Placental epithelial cell (primary cell): ENCODE measurements around the gene SIRPG. TPM values are rescaled to one million over a fixed set of nuclear protein-coding genes. Genes with fewer than 3 reads are reported as not detected.

ENCODE experiments used
- small RNA-seq: library from RNA; depleted of rRNA; stranded (forward); fragments of <200 nt; gene quantifications from one replicate; pipeline ENCODE3, GENCODE V24; 2012
- total RNA-seq: library from RNA; depleted of rRNA; stranded (reverse); fragments of >200 nt; gene quantifications from 2 replicates; pipeline ENCODE4 v1.2.3, GENCODE V29; 2012

Gene SIRPG
- total RNA-seq: not detected in 2 replicates

DNA sequence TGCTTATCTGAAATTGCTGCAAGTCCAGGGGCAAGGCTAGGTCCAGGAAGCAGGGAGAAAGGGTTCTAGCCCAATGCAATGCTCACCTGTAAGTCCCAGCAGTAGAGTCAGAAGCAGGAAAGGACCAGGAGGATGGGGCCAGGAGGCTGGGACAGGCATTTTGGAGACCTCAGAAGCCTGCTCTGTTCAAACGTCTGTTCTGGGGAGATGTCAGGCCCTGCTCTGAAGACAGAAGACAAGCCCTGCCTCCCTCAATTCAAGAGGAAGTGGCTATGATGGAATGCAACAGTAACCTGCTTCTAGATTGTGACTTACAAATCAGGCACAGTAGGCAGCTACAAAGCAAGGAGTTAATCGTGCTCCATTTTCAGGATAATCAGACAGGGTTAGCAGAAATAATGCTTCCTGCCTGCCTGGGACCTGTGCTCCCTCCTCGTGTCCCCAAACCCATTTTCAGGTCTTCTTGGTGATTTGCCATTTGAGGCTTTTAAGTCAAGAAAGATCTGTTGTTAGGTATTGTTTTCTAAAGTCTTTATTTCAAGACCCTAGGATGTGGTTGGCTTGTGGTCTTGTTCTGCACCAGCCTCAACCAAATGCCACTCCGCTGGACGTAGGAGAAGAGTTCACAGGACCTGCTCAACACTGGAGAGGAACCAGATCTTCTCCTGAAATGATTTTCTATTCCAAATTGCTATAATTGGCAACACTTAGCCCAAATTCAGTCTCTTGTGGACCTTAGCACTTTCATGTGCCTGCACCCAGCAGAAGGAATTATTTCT is at the start of gene SIRPG:
TSS of gene SIRPG (minus strand) at position 224 of the 779 bp plus-strand sequence. CDS start at position 159, 65 bp downstream.

DNA sequence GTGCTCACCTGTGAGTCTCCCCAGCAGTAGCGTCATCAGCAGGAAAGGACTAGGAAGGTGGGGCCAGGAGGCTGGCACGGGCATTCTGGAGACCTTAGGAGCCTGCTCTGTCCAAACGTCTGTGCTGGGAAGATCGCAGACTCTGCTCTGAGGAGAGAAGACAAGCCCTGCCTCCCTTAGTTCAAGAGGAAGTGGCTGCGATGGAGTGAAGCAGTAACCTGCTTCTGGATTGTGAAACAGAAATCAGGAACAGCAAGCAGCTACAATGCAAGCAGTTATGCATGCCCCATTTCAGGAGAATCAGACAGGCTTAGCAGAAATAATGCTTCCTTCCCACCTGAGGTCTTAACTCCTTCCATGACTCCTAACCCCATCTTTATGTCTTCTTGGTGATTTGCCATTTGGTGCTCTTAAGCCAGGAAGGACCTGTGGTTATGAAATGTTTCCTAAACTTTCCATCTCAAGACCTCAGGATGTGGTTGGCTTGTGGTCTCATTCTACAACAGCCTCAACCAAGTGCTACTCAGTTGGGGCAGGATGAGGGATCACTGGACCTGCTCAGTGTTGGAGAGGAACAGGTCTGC is 37.6 kb downstream of the SIRPG start, which contains the start of gene SIRPB1:
TSS of gene SIRPB1 (minus strand) at position 149 of the 584 bp plus-strand sequence. CDS start at position 84, 65 bp downstream.

Small RNAs within 50 kb of the gene (small RNA-seq; reads per million reads assigned to genes)
- gene AL109809.3 (not detected), gene RN7SL561P (not detected)

Other genes starting within 250 kb of the SIRPG start
- 25.9 and 38.1 TPM in 2 replicates for gene NSFL1C, start 190.9 kb downstream of the SIRPG start, total RNA-seq
- gene SIRPB2, start 166.4 kb downstream of the SIRPG start, total RNA-seq: under 0.01 TPM in 1 of 2 replicates, not detected in the other
- not detected in 2 replicates for gene SIRPD, start 100.1 kb downstream of the SIRPG start, total RNA-seq
- 0.39 TPM in 1 of 2 replicates, not detected in the other for gene SIRPB1, start 37.8 kb downstream of the SIRPG start, total RNA-seq
- gene SIRPA, start 237.6 kb upstream of the SIRPG start, total RNA-seq: 2.1 and 3.1 TPM in 2 replicates